ENCODE measurements around the gene ATG9B. TPM values are rescaled to one million over a fixed set of nuclear protein-coding genes. Genes with fewer than 3 reads are reported as not detected.

The ATG9B gene
- total RNA-seq, 1 experiment from 2014 or later, result 2.1 TPM

- CTCF ChIA-PET, result no interaction called here
Observed at GRCh38 chr7:151069841-151070573, 45.7 kb upstream of the ATG9B start.

More at GRCh38 chr7:151069841-151070573, 45.7 kb upstream of the ATG9B start:
- Histone ChIP-seq H4K20me1 (ENCODE audit: insufficient read depth) (no peaks in the 10 kb centered on the region), H3K4me3 (replicated peaks in 1 of 2; ENCODE audit: low read depth in 1 of 2, low read length in 2 of 2) (no peak overlapping the region), H3K27ac (ENCODE audit: low read depth, low read length) (no peak overlapping the region), H3K9me2 (ENCODE audit: insufficient read depth) (no peaks in the 10 kb centered on the region), H2AFZ (ENCODE audit: low read depth, low read length, poor library complexity, severe bottlenecking) (no peak overlapping the region), H3K79me2 (ENCODE audit: insufficient read depth, low read length) (peaks cover 29% of the 10 kb centered on the region), H3K4me1 (ENCODE audit: control insufficient read depth in 1 of 2, insufficient read depth in 2 of 2, low read length in 2 of 2) (no peaks in the 10 kb centered on the region), H3K27me3 (ENCODE audit: insufficient read depth, low read length) (no peaks in the 10 kb centered on the region), H3K9ac (ENCODE audit: low read length) (no peak overlapping the region), H3K9me3 (ENCODE audit: control insufficient read depth in 1 of 2, insufficient read depth in 1 of 2, low read depth in 1 of 2, low read length in 2 of 2) (no peaks in the 10 kb centered on the region), H3K36me3 (ENCODE audit: control insufficient read depth in 1 of 2, insufficient read depth in 2 of 2, low read length in 2 of 2) (peaks cover 54 to 59% of the 10 kb centered on the region in 2 experiments; a peak in 3 of 4 replicates), H3K4me2 (ENCODE audit: low read length) (no peak overlapping the region)
- no peak for TF ChIP-seq TCF7L2 (IDR thresholded peaks at IDR 0.05; ENCODE audit: borderline replicate concordance, extremely low read depth, insufficient read depth, insufficient read length)
- no peak for TF ChIP-seq EZH2phosphoT487 (IDR thresholded peaks at IDR 0.05; ENCODE audit: borderline replicate concordance)
- TF ChIP-seq RAD21 (IDR thresholded peaks at IDR 0.05; ENCODE audit: low read depth), result no peak
- no peak for TF ChIP-seq EZH2 (IDR thresholded peaks at IDR 0.05)
- no peak for TF ChIP-seq CTCF (IDR thresholded peaks at IDR 0.05 in 2 of 3, conservative IDR thresholded peaks at IDR 0.05 in 1 of 3; ENCODE audit: borderline replicate concordance in 1 of 3, insufficient read depth in 1 of 3, low read depth in 2 of 3, low read length in 2 of 3)
- no peak for TF ChIP-seq POLR2AphosphoS5 (IDR thresholded peaks at IDR 0.05; ENCODE audit: low read depth, low read length)
- TF ChIP-seq ZNF274 (IDR thresholded peaks at IDR 0.05; ENCODE audit: low read depth, low read length), result no peak
- TF ChIP-seq SIN3A (IDR thresholded peaks at IDR 0.05; ENCODE audit: low read depth), result no peak
- no peak for TF ChIP-seq JUND (IDR thresholded peaks at IDR 0.05)
- no peak for TF ChIP-seq CEBPB (IDR thresholded peaks at IDR 0.05; ENCODE audit: low read depth)
- no peak for TF ChIP-seq EGR1 (IDR thresholded peaks at IDR 0.05; ENCODE audit: low read depth)
- BruUV-seq (replicated peaks), result no TSS peak
- ChIA-PET POLR2A (no interaction called here), RAD21 (ENCODE audit: low non-redundant PET in 1 of 2, low total read pairs in 2 of 2, uncharacterized antibody in 2 of 2, unreplicated experiment in 2 of 2) (no interaction called here)
- no peak for ATAC-seq
- DNase-seq (ENCODE audit: low read depth, low spot score), result no peak
- intact Hi-C loops (cut with micrococcal nuclease), result no loop called here
